ENCODE results near the gene HEATR3.

HEATR3 gene

GRCh38 chr16:50065624-50066481 lies at the start of gene HEATR3:
Gene HEATR3 (plus strand): TSS chr16:50065970. CDS start chr16:50066132, 162 bp downstream.
- DNase-seq = peak; percentile 88 to 99 (median 92)
- intact Hi-C loops (cut with DNase I) = loop anchor here (2.0 kb wide), 3 partner anchors 41 to 145 kb away; partner anchors contain the start of genes CNEP1R1 and TENT4B

- intact Hi-C loops (cut with DNase I) = no loop called here
Measured at GRCh38 chr16:50017553-50017952, 48.2 kb upstream of the HEATR3 start.

GRCh38 chr16:50021544-50021943 lies 44.2 kb upstream of the HEATR3 start:
- DNase-seq = no peak
- intact Hi-C loops (cut with DNase I) = loop anchor here (10.0 kb wide), 2 partner anchors 343 to 643 kb away; partner anchors contain the start of gene BRD7

More at GRCh38 chr16:50017553-50017952, 48.2 kb upstream of the HEATR3 start:
- DNase-seq = no peak

GRCh38 chr16:50023641-50024040 lies 42.1 kb upstream of the HEATR3 start:
- intact Hi-C loops (cut with DNase I) = loop anchor here (2.0 to 10.0 kb wide), 5 partner anchors 41 to 641 kb away; partner anchors contain the start of genes BRD7, HEATR3 and TENT4B
- DNase-seq = no peak

GRCh38 chr16:50024207-50024606 lies 41.6 kb upstream of the HEATR3 start:
- intact Hi-C loops (cut with DNase I) = loop anchor here (2.0 to 10.0 kb wide), 5 partner anchors 41 to 641 kb away; partner anchors contain the start of genes BRD7, HEATR3 and TENT4B
- no peak for DNase-seq

GRCh38 chr16:50024684-50025536 lies 40.9 kb upstream of the HEATR3 start, which contains the start of gene CNEP1R1:
Gene CNEP1R1 (plus strand): TSS chr16:50025225. CDS start chr16:50025316, 91 bp downstream.
- intact Hi-C loops (cut with DNase I) = loop anchor here (2.0 to 10.0 kb wide), 5 partner anchors 40 to 640 kb away; partner anchors contain the start of genes BRD7, HEATR3 and TENT4B
- DNase-seq = peak; percentile 89 to 99 (median 92)

GRCh38 chr16:50025537-50025931 lies 40.2 kb upstream of the HEATR3 start:
- peak in 1 of 10 donors; percentile 10 for DNase-seq
- intact Hi-C loops (cut with DNase I) = loop anchor here (2.0 to 10.0 kb wide), 5 partner anchors 39 to 639 kb away; partner anchors contain the start of genes BRD7, HEATR3 and TENT4B

- DNase-seq = no peak
- intact Hi-C loops (cut with DNase I) = loop anchor here (10.0 kb wide), 2 partner anchors 337 to 637 kb away; partner anchors contain the start of gene BRD7
Measured at GRCh38 chr16:50027829-50028228, 37.9 kb upstream of the HEATR3 start.

GRCh38 chr16:50035468-50035992 lies 30.2 kb upstream of the HEATR3 start:
- no peak for DNase-seq
- intact Hi-C loops (cut with DNase I) = no loop called here

- intact Hi-C loops (cut with DNase I) = no loop called here
- no peak for DNase-seq
Measured at GRCh38 chr16:50036426-50036825, 29.3 kb upstream of the HEATR3 start.

- intact Hi-C loops (cut with DNase I) = no loop called here
- no peak for DNase-seq
Measured at GRCh38 chr16:50037662-50038220, 28.0 kb upstream of the HEATR3 start.

GRCh38 chr16:50038286-50038685 lies 27.5 kb upstream of the HEATR3 start:
- intact Hi-C loops (cut with DNase I) = no loop called here
- no peak for DNase-seq

- DNase-seq = peak in 2 of 10 donors; percentile 8 to 35
- intact Hi-C loops (cut with DNase I) = no loop called here
Measured at GRCh38 chr16:50038756-50039529, 26.8 kb upstream of the HEATR3 start.

GRCh38 chr16:50040018-50040417 lies 25.8 kb upstream of the HEATR3 start:
- intact Hi-C loops (cut with DNase I) = no loop called here
- peak in 1 of 10 donors; percentile 57 for DNase-seq

GRCh38 chr16:50040710-50041109 lies 25.1 kb upstream of the HEATR3 start:
- intact Hi-C loops (cut with DNase I) = no loop called here
- no peak for DNase-seq

GRCh38 chr16:50043358-50043757 lies 22.4 kb upstream of the HEATR3 start:
- intact Hi-C loops (cut with DNase I) = no loop called here

GRCh38 chr16:50045412-50045811 lies 20.4 kb upstream of the HEATR3 start:
- DNase-seq = no peak
- intact Hi-C loops (cut with DNase I) = no loop called here

More at GRCh38 chr16:50043358-50043757, 22.4 kb upstream of the HEATR3 start:
- DNase-seq = no peak

GRCh38 chr16:50046853-50047252 lies 18.9 kb upstream of the HEATR3 start:
- no peak for DNase-seq
- intact Hi-C loops (cut with DNase I) = no loop called here

GRCh38 chr16:50047864-50048263 lies 17.9 kb upstream of the HEATR3 start:
- DNase-seq = no peak
- intact Hi-C loops (cut with DNase I) = no loop called here
